A673 (cell line): ENCODE data around the gene IP6K2.

Experiments used
- CTCF ChIP-seq: fragments of 300-800, 200-600 bp; sonication (generic); conservative IDR thresholded peaks from 2 replicates; pipeline ENCODE4 v1.5.1; 2017; ENCODE audit warnings: low read depth, mild to moderate bottlenecking, antibody characterized with exemption, low read length, moderate library complexity, mixed read lengths
- EZH2 ChIP-seq: fragments of 200-600 bp; sonication (generic); IDR thresholded peaks from 2 replicates; pipeline ENCODE4 v1.6.1; 2017; ENCODE audit warnings: borderline replicate concordance, low read depth, mild to moderate bottlenecking, mixed read lengths, antibody characterized with exemption, low read length; ENCODE audit not compliant: poor library complexity, severe bottlenecking

GRCh38 chr3:48661501-48662144 is 55.4 kb downstream of the IP6K2 start:
- TF ChIP-seq CTCF (no peak), EZH2 (no peak)
